DND-41 (cell line): ENCODE measurements around the gene TSC22D4.

Experiments
- EZH2 ChIP-seq: IDR thresholded peaks from 3 replicates; pipeline ENCODE4 v1.6.1; 2012; ENCODE audit warnings: borderline replicate concordance, low read depth, mild to moderate bottlenecking, moderate library complexity, low read length, inconsistent platforms; ENCODE audit not compliant: severe bottlenecking
- TF ChIP-seq, protein P1 (sequence below): IDR thresholded peaks from 2 replicates; pipeline ENCODE4 v1.5.1; 2012; ENCODE audit warnings: borderline replicate concordance, low read length, moderate library complexity, mild to moderate bottlenecking; ENCODE audit not compliant: poor library complexity, severe bottlenecking; ENCODE audit errors: extremely low read depth

DNA sequence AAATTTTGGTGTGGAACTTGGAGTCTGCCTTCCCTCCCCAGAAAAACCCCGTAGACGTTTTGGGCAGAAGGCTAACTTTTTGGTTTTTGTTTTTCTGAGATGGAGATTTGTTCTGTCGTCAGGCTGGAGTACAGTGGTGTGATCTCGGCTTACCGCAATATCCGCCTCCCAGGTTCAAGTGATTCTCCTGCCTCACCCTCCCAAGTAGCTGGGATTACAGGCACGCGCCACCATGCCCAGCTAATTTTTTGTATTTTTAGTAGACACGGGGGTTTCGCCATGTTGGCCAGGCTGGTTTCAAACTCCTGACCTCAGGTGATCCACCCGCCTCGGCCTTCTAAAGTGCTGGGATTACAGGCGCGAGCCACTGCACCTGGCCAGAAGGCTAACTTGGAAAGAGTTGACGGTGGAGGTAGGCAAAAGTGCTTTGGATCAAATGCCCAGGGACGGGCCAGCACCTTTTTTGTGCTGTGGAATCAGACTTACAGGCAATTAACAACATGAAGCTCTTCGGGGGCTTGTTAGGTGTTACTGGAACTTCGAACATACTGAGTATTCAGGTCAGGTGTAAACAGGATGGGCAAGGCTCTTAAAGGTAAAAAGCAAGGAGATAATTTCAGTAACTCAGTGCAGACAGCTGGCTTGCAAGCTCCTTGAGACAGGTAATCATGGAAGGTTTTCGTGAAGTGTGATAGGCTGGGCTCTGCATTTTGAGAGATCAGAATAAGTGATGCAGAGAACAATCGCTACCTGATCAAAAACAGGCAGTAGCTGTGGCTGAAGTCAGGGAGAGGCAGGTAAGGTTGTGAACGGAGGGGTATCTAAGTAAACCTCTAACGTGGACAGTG is 44.5 kb downstream of the TSC22D4 start:
- TF ChIP-seq EZH2: no peak
- TF ChIP-seq, protein P1, sequence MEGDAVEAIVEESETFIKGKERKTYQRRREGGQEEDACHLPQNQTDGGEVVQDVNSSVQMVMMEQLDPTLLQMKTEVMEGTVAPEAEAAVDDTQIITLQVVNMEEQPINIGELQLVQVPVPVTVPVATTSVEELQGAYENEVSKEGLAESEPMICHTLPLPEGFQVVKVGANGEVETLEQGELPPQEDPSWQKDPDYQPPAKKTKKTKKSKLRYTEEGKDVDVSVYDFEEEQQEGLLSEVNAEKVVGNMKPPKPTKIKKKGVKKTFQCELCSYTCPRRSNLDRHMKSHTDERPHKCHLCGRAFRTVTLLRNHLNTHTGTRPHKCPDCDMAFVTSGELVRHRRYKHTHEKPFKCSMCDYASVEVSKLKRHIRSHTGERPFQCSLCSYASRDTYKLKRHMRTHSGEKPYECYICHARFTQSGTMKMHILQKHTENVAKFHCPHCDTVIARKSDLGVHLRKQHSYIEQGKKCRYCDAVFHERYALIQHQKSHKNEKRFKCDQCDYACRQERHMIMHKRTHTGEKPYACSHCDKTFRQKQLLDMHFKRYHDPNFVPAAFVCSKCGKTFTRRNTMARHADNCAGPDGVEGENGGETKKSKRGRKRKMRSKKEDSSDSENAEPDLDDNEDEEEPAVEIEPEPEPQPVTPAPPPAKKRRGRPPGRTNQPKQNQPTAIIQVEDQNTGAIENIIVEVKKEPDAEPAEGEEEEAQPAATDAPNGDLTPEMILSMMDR: no peak
